GM13977 (cell line): ENCODE measurements around the gene FECH.

Source experiments
- DNase-seq: peaks from one replicate; pipeline ENCODE4 v3.0.0; 2012; ENCODE audit warnings: low spot score
- in situ Hi-C: fragments of 300-500 bp; cut with MboI; formaldehyde crosslinking; loops from one replicate; pipeline ENCODE4 v1.12.0; 2022; ENCODE audit warnings: low sequenced_read_pairs, low pct_unique_long_range_greater_than_20kb, mixed read lengths, inconsistent platforms; ENCODE audit not compliant: unreplicated experiment
- TF ChIP-seq, protein P1 (sequence below): IDR thresholded peaks from 2 replicates; pipeline ENCODE4 v1.5.1; 2012; ENCODE audit warnings: mild to moderate bottlenecking, control low read depth; ENCODE audit not compliant: insufficient read depth; ENCODE audit errors: extremely low read depth, missing control alignments

FECH gene

DNA sequence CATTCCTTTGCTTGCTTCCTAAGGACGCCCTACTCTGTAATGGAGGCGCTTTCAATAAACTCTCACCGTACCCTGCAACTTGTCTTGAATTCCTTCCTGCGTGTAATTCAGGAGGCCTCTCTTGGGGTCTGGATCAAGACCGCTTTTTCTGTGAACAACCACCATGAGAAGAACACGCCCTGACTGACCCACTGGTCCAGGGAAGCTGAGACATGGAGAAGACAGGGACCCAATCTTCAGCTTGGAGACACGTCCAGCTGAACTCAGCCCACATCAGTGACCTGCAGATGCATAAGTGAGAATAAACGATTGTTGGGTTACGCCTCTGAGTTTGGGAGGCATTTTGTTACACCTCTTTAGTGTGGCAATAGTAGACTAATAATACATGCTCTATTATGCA is 42.9 kb upstream of the FECH start:
- TF ChIP-seq, protein P1, sequence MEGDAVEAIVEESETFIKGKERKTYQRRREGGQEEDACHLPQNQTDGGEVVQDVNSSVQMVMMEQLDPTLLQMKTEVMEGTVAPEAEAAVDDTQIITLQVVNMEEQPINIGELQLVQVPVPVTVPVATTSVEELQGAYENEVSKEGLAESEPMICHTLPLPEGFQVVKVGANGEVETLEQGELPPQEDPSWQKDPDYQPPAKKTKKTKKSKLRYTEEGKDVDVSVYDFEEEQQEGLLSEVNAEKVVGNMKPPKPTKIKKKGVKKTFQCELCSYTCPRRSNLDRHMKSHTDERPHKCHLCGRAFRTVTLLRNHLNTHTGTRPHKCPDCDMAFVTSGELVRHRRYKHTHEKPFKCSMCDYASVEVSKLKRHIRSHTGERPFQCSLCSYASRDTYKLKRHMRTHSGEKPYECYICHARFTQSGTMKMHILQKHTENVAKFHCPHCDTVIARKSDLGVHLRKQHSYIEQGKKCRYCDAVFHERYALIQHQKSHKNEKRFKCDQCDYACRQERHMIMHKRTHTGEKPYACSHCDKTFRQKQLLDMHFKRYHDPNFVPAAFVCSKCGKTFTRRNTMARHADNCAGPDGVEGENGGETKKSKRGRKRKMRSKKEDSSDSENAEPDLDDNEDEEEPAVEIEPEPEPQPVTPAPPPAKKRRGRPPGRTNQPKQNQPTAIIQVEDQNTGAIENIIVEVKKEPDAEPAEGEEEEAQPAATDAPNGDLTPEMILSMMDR, result no peak
- in situ Hi-C loops, result loop anchor here (25.0 kb wide), 1 partner anchor 208 kb away; no protein-coding TSS in a partner anchor

DNA sequence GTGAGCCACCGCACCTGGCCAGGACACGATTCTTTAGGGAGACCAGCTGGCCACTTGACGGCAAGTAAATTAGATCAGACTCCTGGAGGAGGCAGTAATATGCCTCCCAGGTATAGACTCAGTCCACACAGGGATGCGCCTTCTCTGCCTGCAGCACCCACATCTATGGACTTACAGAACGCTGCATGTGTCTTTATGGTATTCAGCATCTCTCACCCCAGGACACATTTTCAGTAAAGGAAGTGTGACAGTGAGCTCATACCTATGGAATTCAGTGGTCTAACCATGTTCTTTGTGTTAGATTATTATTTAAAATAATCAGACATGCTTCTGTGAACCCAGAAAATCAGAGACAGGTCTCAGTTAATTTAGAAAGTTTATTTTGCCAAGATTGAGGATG is 41.0 kb upstream of the FECH start:
- TF ChIP-seq, protein P1, result no peak
- no peak for DNase-seq

More for the DNA sequence above, 42.9 kb upstream of the FECH start:
- no peak for DNase-seq

DNA sequence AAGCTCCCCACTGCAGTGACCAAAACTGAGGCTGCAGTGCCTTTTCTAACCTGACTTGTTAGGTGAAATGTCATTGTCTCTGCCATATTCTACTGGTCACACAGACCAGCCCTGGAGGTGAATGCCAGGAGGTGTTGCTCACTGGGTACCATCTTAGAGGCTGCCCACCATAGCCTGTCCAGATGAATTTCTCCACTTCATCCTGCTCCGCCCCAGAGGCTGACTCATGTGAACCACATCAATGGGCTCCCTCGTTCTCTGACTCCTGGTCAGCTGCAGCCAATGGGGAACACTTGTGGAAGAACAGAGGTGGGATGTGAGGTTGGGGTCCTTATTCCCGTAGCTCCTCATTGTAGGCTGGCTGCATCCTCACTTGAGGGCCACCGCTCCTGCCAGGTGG is 38.5 kb upstream of the FECH start:
- TF ChIP-seq, protein P1, result no peak
- DNase-seq, result no peak
- in situ Hi-C loops, result loop anchor here (25.0 kb wide), 1 partner anchor 212 kb away; no protein-coding TSS in a partner anchor

More for the DNA sequence above, 41.0 kb upstream of the FECH start:
- in situ Hi-C loops, result loop anchor here (25.0 kb wide), 1 partner anchor 210 kb away; no protein-coding TSS in a partner anchor

DNA sequence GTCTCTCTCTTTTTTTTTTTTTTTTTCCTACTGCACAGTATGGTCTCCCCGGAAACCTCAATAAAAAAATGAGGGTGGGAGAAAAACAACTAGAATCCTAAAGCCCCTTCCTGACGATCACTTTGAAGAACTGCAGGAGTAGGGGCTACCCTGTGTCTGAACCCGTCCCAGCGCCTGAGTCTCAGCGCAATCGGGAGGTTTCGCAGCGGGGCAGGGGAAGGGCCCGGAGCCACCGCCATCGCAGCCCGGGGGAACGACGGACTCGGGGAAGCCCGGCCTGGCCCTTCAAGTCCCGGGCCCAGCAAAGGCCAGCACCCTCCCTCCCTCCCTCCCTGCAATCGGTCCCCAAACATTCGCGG is 34.7 kb upstream of the FECH start:
- peak; percentile 47 for DNase-seq
- TF ChIP-seq, protein P1, result no peak
- in situ Hi-C loops, result no loop called here

DNA sequence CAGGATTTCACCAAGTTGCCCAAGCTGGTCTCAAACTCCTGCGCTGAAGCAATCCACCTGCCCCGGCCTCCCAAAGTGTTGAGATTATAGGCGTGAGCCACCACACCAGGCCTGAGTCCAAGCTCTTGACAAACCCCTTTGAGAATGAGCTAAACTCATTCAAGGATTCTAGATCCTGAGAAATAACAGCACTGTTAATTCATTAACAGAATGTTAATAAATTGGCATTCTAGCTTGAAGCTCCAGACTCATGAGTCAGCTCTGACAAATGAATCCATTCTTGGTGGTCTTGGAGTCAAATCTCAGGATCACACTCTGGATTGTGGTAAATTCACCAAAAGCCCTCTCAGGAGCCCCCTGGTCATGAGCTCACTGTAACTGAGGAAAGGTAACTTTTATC is 33.4 kb upstream of the FECH start:
- DNase-seq, result no peak
- TF ChIP-seq, protein P1, result no peak
- in situ Hi-C loops, result no loop called here

DNA sequence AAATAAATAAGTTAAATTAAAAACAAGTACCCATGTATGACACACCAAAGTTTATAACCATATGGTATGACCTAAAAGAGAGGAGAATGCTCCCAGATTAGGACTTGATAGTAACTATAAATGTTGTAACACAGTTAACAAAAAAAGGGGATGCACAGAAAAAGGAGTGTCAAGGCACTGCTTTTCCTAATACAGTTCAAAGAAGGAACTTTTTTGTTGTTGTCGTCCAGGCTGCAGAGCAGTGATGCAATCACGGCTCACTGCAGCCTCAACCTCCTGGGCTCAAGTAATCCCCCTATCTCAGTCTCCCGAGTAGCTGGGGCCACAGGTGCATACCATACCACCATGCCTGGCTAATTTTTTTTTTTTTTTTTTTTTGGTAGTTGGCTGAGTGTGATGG is 32.4 kb upstream of the FECH start:
- in situ Hi-C loops, result no loop called here
- no peak for DNase-seq
- TF ChIP-seq, protein P1, result no peak

DNA sequence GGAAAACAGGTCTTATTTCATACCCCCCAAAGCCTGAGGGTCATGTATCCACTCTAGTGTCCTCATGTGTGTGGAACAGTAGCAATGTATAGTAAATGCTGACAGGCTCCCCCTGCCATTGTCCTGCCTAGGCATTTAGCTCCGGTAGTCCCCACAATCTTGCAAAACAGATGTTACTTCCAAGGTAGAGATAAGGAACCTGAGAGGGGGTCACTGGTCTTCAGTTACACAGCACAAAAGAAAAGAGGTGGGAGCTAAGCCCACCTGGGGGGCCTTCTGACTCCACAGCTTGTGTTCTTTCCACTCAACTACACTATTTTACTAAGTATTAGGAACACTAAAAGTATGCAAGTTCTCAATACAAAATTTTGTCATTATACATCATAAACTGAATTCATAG is 17.4 kb upstream of the FECH start:
- in situ Hi-C loops, result no loop called here
- no peak for DNase-seq
- TF ChIP-seq, protein P1, result no peak
